Kidney epithelial cell (primary cell): ENCODE measurements around the gene ELMO1. TPM values are rescaled to one million over a fixed set of nuclear protein-coding genes. Genes with fewer than 3 reads are reported as not detected.

Experiments
- DNase-seq: peaks from one replicate; pipeline ENCODE4 v3.0.0-alpha.2; 2010; ENCODE audit warnings: low read depth
- H3K27me3 ChIP-seq: 2 replicates; pipeline ENCODE4 v1.6.0; 2011; ENCODE audit warnings: low read length; ENCODE audit not compliant: control insufficient read depth, insufficient read depth
- H3K36me3 ChIP-seq: 2 replicates; pipeline ENCODE4 v1.5.1; 2011; ENCODE audit warnings: low read length; ENCODE audit not compliant: control insufficient read depth, insufficient read depth
- H3K4me3 ChIP-seq: 2 replicates; pipeline ENCODE4 v1.5.1; 2011; ENCODE audit warnings: low read depth, mild to moderate bottlenecking, control low read depth, low read length
- CTCF ChIP-seq: IDR thresholded peaks from 2 replicates; pipeline ENCODE4 v1.5.1; 2011; ENCODE audit warnings: mild to moderate bottlenecking, moderate library complexity, low read length, control low read depth, inconsistent platforms; ENCODE audit not compliant: insufficient read depth, poor library complexity, severe bottlenecking
- total RNA-seq: library from RNA; depleted of rRNA; stranded (reverse); fragments of >200 nt; gene quantifications from 2 replicates; pipeline ENCODE4 v1.2.3, GENCODE V29; 2015

The ELMO1 gene
- total RNA-seq, 1 donor from 2014 or later = 11.4 TPM

GRCh38 chr7:37290731-37291130, 157.9 kb downstream of the ELMO1 start:
- Histone ChIP-seq H3K4me3 (no peak overlapping the region), H3K27me3 (no peaks in the 10 kb centered on the region), H3K36me3 (no peaks in the 10 kb centered on the region)
- TF ChIP-seq CTCF = no peak
- DNase-seq = no peak

- Histone ChIP-seq H3K4me3 (no peak overlapping the region), H3K36me3 (no peaks in the 10 kb centered on the region), H3K27me3 (no peaks in the 10 kb centered on the region)
- TF ChIP-seq CTCF = no peak
- DNase-seq = no peak
Observed at GRCh38 chr7:37289781-37290180, 158.9 kb downstream of the ELMO1 start.

DNA sequence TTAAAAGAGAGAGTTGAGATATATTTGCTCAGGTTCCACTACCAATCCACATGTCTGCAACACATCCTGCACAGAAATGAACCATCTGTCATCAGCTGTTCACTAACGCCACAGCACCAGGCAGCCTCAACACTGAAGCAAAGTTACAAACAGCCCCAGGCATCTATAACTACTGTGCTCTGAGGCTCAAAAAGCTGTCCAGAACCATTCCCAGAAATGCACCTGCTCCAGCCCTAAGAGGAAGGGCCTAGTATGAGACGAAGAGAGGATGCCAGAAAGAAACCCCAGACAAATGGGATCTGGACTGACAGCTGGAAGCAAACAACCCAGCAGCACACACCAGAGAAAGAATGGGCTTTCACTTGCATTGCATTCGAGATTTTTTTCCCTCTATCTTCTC, 159.3 kb downstream of the ELMO1 start:
- Histone ChIP-seq H3K36me3 (no peaks in the 10 kb centered on the region), H3K4me3 (no peak overlapping the region), H3K27me3 (no peaks in the 10 kb centered on the region)
- DNase-seq = no peak
- no peak for TF ChIP-seq CTCF

DNA sequence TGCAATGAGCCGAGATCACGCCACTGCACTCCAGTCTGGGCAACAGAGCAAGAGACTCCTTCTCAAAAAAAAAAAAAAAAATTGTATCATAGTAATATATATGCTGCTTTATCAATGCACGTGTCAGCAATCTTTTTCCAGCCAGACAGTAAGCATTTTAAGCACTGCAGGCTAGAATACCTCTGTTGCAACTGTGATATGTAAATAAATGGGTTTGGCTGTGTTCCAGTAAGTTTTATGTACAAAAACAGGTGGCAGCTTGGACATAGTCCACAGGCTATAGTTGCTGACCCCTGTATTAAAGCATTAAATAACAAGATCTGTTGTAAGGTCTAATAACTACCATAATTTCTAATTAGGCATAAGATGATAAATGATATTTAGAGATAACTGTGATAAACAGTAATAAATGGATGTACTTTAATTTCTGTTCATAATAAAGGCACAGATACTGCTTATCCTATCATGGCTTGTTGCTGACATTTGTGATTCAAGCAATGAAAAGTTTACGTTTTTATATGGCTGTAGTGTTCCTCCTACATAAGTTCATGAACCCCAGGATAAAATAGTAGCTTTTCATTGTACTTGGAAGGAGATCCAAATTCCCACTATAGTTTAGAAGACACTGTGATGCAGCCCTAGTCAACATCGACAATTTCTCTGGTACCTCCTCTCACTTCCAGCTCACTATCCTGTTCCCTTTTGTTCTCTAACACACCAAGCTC, 161.4 kb downstream of the ELMO1 start:
- TF ChIP-seq CTCF = no peak
- no peak overlapping the region for H3K4me3 ChIP-seq
- DNase-seq = no peak
- no peaks in the 10 kb centered on the region for H3K27me3 ChIP-seq
- H3K36me3 ChIP-seq = no peaks in the 10 kb centered on the region

- Histone ChIP-seq H3K36me3 (no peaks in the 10 kb centered on the region), H3K27me3 (no peaks in the 10 kb centered on the region), H3K4me3 (no peak overlapping the region)
- no peak for TF ChIP-seq CTCF
- DNase-seq = no peak
Observed at GRCh38 chr7:37286454-37286832, 162.2 kb downstream of the ELMO1 start.

- no peak for TF ChIP-seq CTCF
- H3K36me3 ChIP-seq = no peaks in the 10 kb centered on the region
- no peaks in the 10 kb centered on the region for H3K27me3 ChIP-seq
- no peak for DNase-seq
- no peak overlapping the region for H3K4me3 ChIP-seq
Observed at GRCh38 chr7:37285706-37286453, 162.8 kb downstream of the ELMO1 start.
